GM21576 (cell line): ENCODE data around the gene NDUFS4.
"Not testable (repeated sequence)": the region's sequence is repeated elsewhere in the genome, so short reads cannot be mapped to it uniquely, and the experiment has no call there.

Source experiments
- ATAC-seq: cut with Tn5 transposase; IDR thresholded peaks from one replicate; pipeline ENCODE4 v1.9.1; 2021; ENCODE audit warnings: mild to moderate bottlenecking, moderate library complexity; ENCODE audit not compliant: unreplicated experiment

Gene NDUFS4

GRCh38 chr5:53649352-53649751 lies 88.9 kb downstream of the NDUFS4 start:
- ATAC-seq: no peak

GRCh38 chr5:53660573-53660972 lies 100.1 kb downstream of the NDUFS4 start:
- not testable (repeated sequence) for ATAC-seq

- not testable (repeated sequence) for ATAC-seq
These were observed 104.9 kb downstream of the NDUFS4 start for GRCh38 chr5:53665313-53665712.

- no peak for ATAC-seq
These were observed 107.2 kb downstream of the NDUFS4 start for GRCh38 chr5:53667621-53668020.

- no peak for ATAC-seq
These were observed 111.0 kb downstream of the NDUFS4 start for GRCh38 chr5:53671447-53671846.

- ATAC-seq: no peak
These were observed 113.7 kb downstream of the NDUFS4 start for GRCh38 chr5:53674121-53674520.

- no peak for ATAC-seq
These were observed 117.2 kb downstream of the NDUFS4 start for GRCh38 chr5:53677632-53678031.

- no peak for ATAC-seq
These were observed 118.7 kb downstream of the NDUFS4 start for GRCh38 chr5:53678981-53679660.

- no peak for ATAC-seq
These were observed 120.6 kb downstream of the NDUFS4 start for GRCh38 chr5:53681079-53681478.

GRCh38 chr5:53691014-53691413 lies 130.6 kb downstream of the NDUFS4 start:
- ATAC-seq: no peak

GRCh38 chr5:53694520-53695022 lies 134.1 kb downstream of the NDUFS4 start:
- ATAC-seq: no peak

GRCh38 chr5:53710405-53710804 lies 150.0 kb downstream of the NDUFS4 start:
- not testable (repeated sequence) for ATAC-seq

GRCh38 chr5:53712327-53712726 lies 151.9 kb downstream of the NDUFS4 start:
- ATAC-seq: no peak

- ATAC-seq: no peak
These were observed 153.7 kb downstream of the NDUFS4 start for GRCh38 chr5:53713978-53714666.

GRCh38 chr5:53714667-53715010 lies 154.2 kb downstream of the NDUFS4 start:
- no peak for ATAC-seq

GRCh38 chr5:53726121-53726520 lies 165.7 kb downstream of the NDUFS4 start:
- no peak for ATAC-seq

- no peak for ATAC-seq
These were observed 170.5 kb downstream of the NDUFS4 start for GRCh38 chr5:53730943-53731342.
